HG03571 (cell line): Measurements from ENCODE around the gene UQCC3.
A peak's percentile ranks its signal among the peaks of the same experiment; 100 is the strongest.
"Not testable (repeated sequence)": the region's sequence is repeated elsewhere in the genome, so short reads cannot be mapped to it uniquely, and the experiment has no call there.

Experiments used
- ATAC-seq: cut with Tn5 transposase; IDR thresholded peaks from one replicate; pipeline ENCODE4 v1.9.1; 2021; ENCODE audit not compliant: unreplicated experiment

UQCC3 gene

GRCh38 chr11:62665599-62666258 is 5.7 kb upstream of the UQCC3 start:
- no peak for ATAC-seq

GRCh38 chr11:62666259-62666926 is 5.1 kb upstream of the UQCC3 start:
- ATAC-seq = no peak

GRCh38 chr11:62667460-62667859 is 4.0 kb upstream of the UQCC3 start:
- ATAC-seq = no peak

GRCh38 chr11:62669420-62670161 is 1.9 kb upstream of the UQCC3 start:
- no peak for ATAC-seq

GRCh38 chr11:62671236-62671607 is 251 bp upstream of the UQCC3 start:
- peak; percentile 10 for ATAC-seq

GRCh38 chr11:62673196-62673525 is 1.7 kb downstream of the UQCC3 start:
- ATAC-seq = no peak

GRCh38 chr11:62675415-62675814 is 3.9 kb downstream of the UQCC3 start:
- not testable (repeated sequence) for ATAC-seq

- no peak for ATAC-seq
Observed at GRCh38 chr11:62676698-62677097, 5.2 kb downstream of the UQCC3 start.

GRCh38 chr11:62677156-62677555 is 5.7 kb downstream of the UQCC3 start:
- ATAC-seq = no peak

GRCh38 chr11:62677714-62678113 is 6.2 kb downstream of the UQCC3 start:
- ATAC-seq = no peak

GRCh38 chr11:62678433-62678769 is 6.9 kb downstream of the UQCC3 start:
- no peak for ATAC-seq

- ATAC-seq = peak; percentile 51
Observed at GRCh38 chr11:62678770-62679696, 7.6 kb downstream of the UQCC3 start, which contains the start of gene UBXN1. TSS of gene UBXN1 (minus strand) at chr11:62679073. CDS start at chr11:62678923, 150 bp downstream.

GRCh38 chr11:62680825-62681240 is 9.4 kb downstream of the UQCC3 start:
- no peak for ATAC-seq

GRCh38 chr11:62682518-62682917 is 11.0 kb downstream of the UQCC3 start:
- no peak for ATAC-seq

- ATAC-seq = no peak
Observed at GRCh38 chr11:62687508-62688396, 16.3 kb downstream of the UQCC3 start.

GRCh38 chr11:62688491-62688890 is 17.0 kb downstream of the UQCC3 start:
- no peak for ATAC-seq

GRCh38 chr11:62689421-62690183 is 18.1 kb downstream of the UQCC3 start, which contains the start of gene LRRN4CL:
TSS of gene LRRN4CL (minus strand) at chr11:62689530. CDS start at chr11:62688508, 1,022 bp downstream.
- ATAC-seq = no peak

GRCh38 chr11:62693624-62694023 is 22.2 kb downstream of the UQCC3 start:
- ATAC-seq = not testable (repeated sequence)

GRCh38 chr11:62694455-62695167 is 23.1 kb downstream of the UQCC3 start:
- no peak for ATAC-seq
